K562 treated with DMSO at 1 percent for 48 hours (cell line): ENCODE results near the gene ATP12A. TPM values are rescaled to one million over a fixed set of nuclear protein-coding genes. Genes with fewer than 3 reads are reported as not detected.

Experiments used
- total RNA-seq: library from RNA; unstranded; fragments of 300-600 nt; gene quantifications from 2 replicates; pipeline ENCODE4 v1.2.3, GENCODE V29; 2022; ENCODE audit warnings: low replicate concordance; ENCODE audit errors: extremely low read depth

ATP12A gene
- not detected in 2 replicates for total RNA-seq

DNA sequence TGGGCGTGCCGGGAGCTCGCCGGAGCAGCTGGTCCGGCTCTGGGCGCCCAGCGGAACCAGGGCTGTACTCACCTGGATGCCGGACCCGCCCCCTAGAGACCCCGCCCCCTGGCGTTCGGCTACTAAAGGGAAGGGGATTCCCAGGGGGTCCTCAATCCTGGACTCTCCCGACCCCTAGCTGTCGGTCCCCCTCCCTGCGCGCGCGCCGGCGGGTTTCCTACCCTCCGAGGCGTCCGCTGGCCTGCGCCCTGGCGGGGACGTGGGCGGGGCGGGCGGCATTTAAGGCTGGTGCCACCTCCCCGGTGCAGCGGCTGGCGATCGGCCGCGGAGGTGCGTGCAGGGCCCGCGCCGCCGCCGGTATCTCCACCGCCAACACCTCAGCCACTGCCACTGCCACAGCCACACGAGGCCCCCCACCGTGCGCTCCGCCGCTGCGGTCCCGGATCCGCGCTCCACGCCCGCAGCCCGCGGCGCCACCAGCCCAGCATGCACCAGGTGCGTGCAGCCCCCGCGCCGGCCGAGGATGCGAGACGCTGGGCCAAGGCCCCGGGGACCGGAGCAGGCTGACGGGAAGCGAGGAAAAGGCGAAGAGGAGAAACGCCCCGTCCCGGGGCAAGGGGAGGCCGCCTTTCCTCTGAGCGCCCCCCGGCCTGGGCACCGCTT is at the start of gene ATP12A:
TSS of gene ATP12A (plus strand) at position 151 of the 663 bp plus-strand sequence. CDS start at position 487, 336 bp downstream.

Other genes starting within 250 kb of the ATP12A start
- gene PARP4, start 167.6 kb upstream of the ATP12A start, total RNA-seq: 85.9 TPM in 1 of 2 replicates, not detected in the other
- not detected in 2 replicates for gene RNF17, start 83.8 kb downstream of the ATP12A start, total RNA-seq